HG02642 (cell line): Measurements from ENCODE around the gene DNM1.

Experiments used
- ATAC-seq: cut with Tn5 transposase; IDR thresholded peaks from one replicate; pipeline ENCODE4 v1.9.1; 2021; ENCODE audit warnings: mild to moderate bottlenecking; ENCODE audit not compliant: unreplicated experiment, poor library complexity

DNM1 gene

GRCh38 chr9:128297221-128297773, 94.1 kb downstream of the DNM1 start:
- no peak for ATAC-seq

- no peak for ATAC-seq
Measured at GRCh38 chr9:128298535-128299482, 95.6 kb downstream of the DNM1 start.

- ATAC-seq, result no peak
Measured at GRCh38 chr9:128304136-128304970, 101.2 kb downstream of the DNM1 start.
